ENCODE data around the gene C1GALT1C1.
"Not testable (repeated sequence)": the region's sequence is repeated elsewhere in the genome, so short reads cannot be mapped to it uniquely, and the experiment has no call there.

Gene C1GALT1C1

DNA sequence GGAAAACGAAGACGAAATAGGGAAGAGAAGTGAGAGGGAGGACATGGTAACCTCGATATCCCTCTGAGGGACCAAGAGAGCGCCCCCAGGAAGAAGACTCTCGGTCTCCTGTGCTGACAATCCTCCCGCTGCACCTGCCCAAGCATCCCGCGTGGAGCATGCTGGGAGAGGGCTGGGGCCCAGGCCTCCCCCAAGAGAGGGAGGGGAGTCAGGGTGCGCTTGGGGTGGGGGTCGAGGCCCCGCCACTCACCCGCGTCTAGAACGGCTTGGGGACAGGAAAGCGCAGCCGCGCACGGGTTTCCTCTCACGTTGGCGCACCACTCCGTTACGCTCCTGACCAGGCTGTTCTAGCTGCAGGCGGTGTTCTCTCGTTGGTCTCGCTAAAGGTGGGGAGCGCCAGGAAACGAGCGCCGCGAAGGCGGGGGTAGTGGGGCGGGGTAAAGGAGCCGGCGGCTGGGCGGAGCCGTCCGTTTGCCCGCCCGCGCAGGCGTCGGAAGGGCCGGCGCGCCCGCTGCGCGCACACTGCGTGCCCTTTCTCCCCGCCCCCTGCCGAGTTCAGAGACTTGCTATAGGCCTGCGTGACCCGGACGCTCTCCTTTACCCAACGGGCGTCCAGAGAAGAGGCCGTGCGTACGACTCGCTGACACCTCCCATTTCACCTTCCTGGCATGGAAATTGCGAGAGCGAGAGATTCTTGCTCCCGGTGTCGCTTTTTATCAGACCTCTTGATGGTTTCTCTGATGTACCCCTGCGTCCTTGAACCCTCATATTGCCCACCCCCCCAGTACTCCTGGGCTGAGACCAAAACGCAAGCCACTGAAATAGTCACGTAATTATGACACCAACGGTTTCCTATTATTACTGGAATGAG is at the start of gene C1GALT1C1:
TSS of gene C1GALT1C1 (minus strand) at position 388 of the 871 bp plus-strand sequence. CDS start 2,888 bp downstream, outside the sequence.
- DNase-seq: peak; percentile 89

DNA sequence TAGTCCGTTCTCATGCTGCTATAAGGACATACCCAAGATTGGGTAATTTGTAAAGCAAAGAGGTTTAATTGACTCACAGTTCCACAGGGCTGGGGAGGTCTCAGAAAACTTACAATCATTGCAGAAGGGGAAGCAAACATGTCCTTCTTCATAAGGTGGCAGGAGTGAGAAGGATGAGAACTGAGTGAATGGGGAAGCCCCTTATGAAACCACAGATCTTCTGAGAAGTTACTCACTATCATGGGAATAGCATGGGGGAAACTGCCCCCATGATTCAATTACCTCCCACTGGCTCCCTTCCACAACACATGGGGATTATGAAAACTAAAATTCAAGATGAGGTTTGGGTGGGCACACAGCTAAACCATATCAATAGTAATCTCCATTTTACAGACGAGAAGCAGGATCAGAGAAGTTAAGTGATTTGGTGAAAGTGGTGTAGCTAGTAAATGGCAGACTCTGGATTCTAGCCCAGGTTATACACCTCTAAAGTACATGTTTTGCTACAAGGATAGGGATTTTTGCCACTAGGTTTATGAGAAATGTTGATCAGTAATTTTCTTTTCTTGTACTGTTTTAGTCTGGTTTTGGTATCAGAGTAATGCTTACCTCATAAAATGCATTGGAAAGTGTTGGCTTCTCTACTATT is 47.3 kb upstream of the C1GALT1C1 start:
- no peak for DNase-seq

DNA sequence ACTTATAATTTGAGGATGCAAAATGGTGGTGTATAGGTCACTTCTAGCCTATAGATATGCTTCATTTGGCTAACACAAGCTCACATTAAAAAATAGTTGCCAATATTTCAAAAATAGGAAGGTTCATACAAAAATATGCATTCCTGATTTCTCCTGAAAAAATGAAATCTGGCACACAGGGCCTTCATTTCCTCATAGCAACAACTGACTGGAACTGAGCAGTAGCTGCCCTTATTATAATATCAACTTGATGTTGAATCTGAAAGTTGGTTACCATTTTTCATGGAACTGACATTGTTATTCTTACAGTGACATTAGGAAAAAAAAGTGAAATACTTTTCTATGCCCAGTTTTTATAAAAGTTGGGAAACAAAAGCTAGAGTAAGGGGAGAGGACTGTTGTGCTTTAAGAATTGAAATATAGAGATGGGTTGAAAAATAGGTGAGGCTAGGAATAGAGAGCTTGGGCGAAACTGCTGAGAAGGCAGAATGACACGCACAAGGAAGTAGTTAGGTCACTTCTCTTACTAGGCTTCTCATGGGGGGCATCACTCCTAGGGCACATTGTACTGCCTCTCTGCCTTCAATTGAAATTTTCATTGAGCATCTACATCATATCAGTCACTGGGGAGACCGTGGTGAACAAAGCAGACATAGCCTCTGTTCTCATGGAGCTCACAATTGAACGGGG is 43.1 kb upstream of the C1GALT1C1 start:
- DNase-seq: no peak

DNA sequence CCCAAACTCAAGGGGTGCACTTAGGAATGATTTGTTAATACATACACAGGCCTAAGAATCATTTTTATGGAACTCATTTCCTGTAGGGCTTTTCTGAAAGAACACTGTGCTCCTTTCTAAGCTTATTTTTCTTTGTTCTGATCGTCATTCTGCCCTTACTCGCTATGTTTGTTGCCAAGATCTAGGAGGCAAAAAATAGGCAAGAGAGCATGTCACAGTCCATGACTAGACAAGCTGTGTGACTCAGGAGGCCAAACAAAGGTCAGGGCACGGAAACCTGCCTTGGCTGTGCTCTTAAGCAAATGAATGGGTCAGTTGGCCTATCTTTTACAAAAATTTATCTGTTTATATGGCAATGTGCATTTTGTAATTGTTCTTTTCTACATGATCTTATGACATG is 42.5 kb upstream of the C1GALT1C1 start:
- no peak for DNase-seq

DNA sequence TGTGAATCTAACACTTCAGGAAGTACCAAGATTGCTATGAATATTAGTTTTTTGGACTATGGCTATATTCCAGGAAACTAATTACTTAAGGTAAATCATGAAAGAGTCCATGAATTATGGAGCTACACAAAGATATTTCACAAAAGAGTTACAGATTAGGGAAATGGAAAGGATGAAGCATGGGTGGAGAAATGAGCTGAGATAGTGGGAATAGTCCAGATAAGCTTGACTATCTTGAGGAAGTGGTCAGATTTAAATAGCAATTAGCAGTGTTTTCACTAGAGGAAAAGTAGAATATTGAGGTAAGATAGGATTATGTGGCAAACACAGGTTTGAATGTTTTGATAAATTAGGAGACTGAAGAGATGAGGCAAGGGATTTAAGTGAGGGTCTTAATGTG is 42.1 kb upstream of the C1GALT1C1 start:
- DNase-seq: no peak

DNA sequence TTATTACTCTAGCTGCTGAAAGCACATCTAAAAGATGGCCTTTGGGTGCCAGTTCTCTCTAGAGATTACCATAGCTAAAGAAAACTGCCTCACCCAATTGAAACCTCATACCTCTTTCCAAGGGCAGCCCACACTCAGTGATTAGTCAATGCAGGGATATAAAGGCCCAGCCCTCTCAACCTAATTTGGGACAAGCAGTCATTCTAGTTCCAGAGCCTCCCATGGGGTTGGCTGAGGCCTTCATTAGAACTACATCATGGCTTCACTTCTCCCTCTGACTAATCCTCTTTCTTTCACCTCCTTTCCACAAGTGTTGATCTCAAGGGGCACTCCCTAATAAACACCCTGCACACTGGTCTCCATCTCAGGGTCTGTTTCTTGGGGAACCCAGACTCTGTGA is 38.5 kb upstream of the C1GALT1C1 start:
- no peak for DNase-seq

DNA sequence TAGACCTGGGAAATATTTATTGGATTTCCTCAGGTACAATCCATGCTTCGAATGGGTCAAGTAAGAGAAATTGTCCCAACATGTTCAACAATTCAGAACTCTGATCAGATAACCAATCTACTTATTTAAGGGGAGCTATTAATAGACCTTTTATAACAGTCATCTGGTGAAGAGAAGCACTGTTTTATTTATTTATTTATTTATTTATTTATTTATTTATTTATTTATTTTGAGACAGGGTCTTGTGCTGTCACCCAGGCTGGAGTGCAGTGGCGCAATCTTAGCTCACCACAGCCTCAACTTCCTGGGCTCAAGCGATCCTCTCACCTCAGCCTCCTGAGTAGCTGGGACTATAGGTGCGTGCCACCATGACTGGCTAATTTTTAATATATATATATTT is 34.7 kb upstream of the C1GALT1C1 start:
- not testable (repeated sequence) for DNase-seq

DNA sequence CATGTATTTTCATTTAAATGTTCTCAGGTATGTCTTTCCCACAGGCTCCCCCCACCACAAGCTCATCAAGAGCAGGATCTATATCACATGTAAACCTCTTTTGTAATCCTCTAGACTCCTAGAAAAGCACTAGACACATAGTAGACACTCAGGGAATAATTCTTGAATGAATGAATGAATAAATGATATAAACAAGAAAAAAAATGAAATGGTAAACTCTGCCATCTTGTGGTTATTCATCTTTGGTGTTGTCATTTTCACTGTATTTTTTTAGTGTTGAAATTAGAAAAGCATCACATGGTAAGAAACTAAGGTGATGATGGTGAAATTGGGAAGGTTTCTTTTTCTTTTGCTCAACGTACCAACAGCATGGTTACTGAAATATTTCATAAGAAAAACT is 34.2 kb upstream of the C1GALT1C1 start:
- no peak for DNase-seq

DNA sequence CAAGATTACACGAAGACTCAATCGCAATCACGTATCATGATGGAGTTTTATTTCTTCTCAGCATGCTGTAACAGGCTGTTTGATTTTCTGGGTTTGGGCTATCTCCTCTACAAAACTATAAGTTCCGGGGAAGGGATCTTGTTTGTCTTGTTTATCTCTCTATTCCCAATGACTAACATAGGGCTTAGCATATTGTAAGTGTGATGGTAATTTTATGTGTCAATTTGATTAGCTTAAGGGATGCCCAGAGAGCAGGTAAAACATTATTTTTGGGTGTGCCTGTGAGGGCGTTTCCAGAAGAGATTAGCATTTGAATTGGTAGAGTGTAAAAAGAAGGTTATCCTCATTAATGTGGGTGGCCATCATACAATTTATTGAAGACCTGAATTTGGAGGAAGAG is 32.8 kb upstream of the C1GALT1C1 start:
- no peak for DNase-seq

DNA sequence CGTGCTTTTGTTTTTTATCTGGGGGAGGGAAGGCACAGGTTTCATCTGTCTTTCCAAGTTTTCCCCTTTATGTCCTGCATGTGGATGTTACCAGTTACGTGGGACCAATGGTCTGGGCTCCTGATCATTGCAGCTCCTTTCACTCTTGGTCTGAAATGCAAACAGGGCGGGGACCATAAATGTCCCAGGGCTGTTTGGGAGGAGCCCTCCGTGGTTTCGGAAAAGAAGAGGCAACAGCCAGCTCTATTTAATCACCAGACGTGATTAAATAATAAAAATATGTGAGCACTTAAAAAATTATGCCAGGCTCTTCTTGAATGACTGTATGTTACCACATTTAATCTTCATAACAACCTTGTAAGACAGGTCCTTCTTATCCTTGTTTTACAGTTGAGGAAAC is 30.8 kb upstream of the C1GALT1C1 start:
- DNase-seq: no peak

DNA sequence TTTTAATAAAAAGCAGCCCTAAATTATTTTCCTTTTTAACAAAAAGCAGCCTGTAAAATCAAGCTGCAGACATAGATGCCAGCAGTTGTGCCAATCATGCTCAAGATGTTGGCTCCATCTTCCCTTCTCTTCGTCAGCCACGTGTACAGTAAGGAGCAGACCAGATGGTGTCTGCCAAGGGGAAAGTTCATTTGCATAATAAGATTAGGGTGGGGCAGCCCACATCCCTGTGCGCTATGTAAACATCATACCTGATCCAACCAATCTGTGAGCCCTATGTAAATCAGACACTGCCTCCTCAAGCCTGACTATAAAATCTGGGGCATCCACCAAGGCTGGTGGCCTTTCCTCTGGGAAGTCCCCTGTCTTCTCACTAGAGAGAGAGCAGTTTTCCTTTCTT is 23.1 kb upstream of the C1GALT1C1 start:
- no peak for DNase-seq

DNA sequence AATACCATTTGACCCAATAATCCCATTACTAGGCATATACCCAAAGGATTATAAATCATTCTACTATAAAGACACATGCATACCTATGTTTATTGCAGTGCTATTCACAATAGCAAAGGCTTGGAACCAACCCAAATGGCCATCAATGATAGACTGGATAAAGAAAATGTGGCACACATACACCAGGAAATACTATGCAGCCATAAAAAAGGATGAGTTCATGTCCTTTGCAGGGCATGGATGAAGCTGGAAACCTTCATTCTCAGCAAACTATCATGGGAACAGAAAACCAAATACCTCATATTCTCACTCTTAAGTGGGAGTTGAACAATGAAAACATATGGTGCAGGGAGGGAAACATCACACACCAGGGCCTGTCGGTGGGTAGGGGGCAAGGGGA is 22.4 kb upstream of the C1GALT1C1 start:
- not testable (repeated sequence) for DNase-seq

DNA sequence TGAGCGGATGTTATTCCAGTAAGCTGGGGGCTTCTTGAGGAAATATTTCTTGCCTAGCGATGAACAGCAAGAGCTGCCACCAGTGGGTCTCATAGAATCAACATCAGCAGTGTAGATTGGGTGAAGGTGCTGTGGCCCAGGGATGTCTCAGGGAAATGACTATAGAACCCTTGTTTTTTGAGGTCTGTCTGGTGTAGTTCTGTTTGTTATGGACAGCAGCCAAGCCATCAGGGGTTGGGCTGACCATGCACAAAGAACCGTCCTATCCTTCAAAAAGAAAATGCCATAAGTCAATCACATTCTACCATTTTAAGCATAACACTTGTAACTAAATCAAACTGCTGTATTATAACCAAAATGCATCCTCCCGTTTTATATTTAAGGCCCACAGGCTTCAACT is 17.3 kb upstream of the C1GALT1C1 start:
- no peak for DNase-seq

DNA sequence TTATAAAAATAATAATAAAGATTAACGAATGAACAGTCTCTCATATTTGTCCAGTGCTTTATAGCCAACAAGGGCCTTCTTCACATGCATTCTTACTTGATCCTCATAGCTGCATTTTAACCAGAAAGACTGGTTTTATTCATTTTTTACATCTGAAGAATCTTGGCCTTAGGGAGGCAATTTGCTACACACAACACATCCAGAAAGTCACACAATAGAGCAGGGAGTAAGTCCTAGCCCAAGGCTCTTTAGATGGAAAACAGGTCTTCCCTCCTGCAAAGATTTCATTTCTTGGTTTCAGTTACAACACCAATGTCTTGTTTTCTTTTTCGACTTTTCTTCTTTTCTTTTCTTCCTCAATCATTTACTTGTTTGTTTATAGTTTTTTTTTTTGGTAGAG is 13.0 kb upstream of the C1GALT1C1 start:
- DNase-seq: no peak

DNA sequence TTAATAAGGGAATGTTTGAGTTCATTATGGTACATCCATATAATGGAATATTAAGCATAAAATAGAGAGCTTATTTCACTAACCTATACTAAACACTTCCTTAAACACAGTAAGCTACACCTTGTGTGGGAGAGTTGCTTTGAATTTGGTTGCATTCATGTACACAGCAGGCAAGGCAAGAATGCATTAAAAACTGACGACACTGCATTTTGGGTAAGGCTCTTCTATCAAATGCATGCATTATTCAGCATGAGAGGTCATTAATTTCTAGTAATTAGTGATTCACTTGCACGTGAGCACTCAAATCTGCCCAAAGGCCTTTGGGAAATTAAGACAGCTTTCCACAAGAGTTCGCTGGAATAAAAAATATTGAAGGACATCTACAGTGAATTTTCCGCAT is 8.8 kb upstream of the C1GALT1C1 start:
- DNase-seq: no peak

DNA sequence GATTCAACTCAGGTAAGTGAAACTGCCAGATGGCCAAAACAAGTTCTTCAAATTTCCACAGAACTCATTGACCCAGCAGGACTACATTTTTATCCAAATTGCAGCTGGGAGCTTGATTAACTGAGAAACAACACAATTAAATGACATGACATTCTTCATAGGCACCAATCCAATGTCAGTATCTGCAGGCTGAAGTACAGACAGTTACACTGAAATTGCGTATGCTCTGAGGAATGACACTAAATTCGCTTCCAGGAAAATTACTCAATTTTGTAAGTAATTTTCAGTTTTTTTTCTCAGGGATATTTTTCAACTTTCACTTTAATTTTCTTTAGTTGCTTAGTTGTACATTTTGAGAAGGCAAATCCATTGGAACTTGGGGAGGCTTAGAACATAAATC is 4.5 kb downstream of the C1GALT1C1 start:
- DNase-seq: no peak

DNA sequence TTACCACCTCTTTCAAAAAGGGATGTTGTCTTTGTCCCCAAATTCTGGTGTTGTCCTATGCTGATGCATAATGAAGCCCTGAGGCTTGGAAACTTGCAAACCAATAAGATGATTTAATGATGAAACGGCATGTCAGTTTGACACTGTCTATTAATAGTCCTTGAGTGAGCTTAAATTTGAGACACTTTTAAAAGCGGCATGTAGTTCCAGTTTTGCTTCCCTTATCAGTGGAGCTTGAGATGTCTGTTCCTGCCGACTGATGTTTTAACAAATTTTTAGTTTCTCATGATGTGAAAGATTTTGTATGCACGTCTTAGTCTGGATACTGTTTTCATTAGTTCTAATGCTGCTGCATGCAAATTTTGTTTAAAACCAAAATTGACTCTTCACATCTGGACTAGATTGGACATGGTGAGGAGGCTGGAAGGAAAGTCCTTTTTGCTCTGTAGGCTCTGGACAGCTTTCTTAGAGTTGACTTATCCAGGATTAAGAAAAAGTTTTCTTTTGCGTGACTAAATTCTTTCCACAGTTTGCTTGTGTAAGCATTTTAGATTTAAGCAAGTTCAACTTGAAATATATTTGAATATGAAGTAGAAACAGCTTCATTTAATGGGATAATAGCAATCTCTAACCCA is 11.7 kb downstream of the C1GALT1C1 start:
- DNase-seq: no peak

DNA sequence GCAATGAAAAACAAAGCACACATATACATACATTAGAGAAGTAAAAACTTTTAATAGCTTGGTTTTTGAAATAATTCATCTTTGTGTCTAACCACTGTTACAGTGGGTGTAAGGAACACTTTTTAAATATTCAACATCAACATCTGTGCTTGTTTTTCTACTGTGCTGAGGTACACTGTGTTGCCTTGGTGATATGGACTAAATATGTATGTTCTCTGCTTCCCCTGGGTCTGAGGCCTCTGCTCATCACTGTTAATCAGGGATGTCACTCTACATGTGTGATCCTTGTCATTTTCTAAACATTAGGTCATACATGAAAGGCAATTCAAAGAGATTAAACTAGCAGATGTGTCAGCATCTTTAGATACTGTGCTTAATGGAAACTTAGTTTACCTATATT is 15.0 kb downstream of the C1GALT1C1 start:
- DNase-seq: no peak

DNA sequence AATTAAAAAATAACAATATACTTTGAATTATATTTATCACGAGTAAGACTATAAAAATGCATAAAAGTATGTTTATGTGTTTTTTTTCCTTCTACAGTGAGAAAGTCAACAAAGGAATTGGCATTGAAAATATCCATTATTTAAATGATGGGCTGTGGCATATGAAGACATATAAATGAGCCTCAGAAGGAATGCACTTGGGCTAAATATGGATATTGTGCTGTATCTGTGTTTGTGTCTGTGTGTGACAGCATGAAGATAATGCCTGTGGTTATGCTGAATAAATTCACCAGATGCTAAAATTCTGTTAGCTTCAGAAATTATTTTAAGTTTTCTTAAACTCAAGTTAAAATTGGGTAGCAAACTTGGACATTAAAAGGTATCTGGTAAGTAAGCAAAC is 17.8 kb downstream of the C1GALT1C1 start:
- no peak for DNase-seq

DNA sequence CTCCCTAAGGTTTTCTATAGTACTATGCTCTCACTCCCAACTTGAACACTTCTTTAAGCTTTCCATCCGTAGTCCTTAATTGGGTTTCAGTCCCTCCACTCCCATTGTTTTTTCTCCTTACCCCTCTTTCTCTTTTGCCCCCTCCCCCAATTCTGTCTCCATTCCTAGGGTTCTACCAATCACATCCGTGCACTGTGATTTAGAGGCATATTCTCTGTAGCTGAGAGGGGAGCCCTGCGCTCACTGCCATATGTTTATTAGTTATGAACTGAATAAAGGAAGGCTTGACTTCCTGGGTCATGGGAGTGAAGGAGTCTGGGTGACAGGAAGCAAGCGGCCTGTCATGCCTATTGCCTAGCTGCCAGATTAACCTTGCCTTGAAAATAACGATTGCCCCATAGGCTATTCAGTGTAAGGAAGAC is 25.5 kb downstream of the C1GALT1C1 start:
- DNase-seq: peak; percentile 14

DNA sequence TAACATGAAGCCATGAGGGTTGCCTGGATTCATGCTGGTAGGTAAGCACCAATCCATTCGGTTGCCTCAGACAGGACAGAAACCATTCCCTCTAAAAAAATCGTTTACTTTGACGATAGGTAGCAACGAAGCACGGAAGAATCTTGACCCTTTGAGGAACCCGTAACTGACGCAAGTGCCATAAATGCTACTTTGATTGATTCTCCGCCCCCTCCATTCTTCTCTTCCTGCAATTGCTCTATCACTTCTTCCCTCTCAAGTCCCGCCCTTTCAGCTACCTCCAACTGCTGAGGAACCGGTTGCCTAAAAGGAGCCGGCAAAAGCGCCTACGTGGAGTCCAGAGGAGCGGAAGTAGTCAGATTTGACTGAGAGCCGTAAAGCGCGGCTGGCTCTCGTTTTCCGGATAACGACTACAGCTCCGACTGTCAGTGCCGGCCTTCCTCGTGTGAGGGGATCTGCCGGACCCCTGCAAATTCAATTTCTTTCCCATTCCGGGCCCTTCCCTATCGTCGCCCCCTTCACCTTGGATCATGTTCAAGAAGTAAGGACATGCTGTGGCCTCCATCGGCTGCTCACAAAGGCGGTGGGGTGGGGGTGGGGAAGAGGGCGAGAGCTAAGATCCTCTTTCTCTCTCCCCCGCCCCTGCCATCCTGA is 26.0 kb downstream of the C1GALT1C1 start, which contains the start of gene MCTS1:
TSS of gene MCTS1 (plus strand) at position 395 of the 654 bp plus-strand sequence. CDS start at position 531, 136 bp downstream.
- DNase-seq: peak; percentile 68

DNA sequence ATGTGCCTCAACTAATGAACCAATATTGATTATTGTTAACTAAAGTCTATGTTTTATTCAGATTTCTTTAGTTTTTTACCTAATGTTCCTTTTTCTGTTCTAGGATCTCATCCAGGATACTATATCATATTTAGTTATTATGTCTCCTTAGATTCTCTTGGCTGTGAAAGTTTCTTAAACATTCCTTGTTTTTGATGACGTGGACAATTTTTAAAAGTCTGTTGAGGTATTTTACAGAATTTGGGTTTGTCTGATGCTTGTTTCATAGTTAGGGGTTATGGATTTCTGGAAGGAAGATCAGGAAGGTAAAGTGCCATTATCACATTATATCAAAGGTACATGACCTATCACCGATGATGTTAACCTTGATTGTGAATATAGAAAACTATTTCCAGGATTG is 44.2 kb downstream of the C1GALT1C1 start:
- no peak for DNase-seq

Measured in stimulated activated CD4-positive, alpha-beta T cell treated with anti-CD3 and anti-CD28 coated beads, Interleukin-4, amount 100 ng/mL, for 1 hour (primary cell).